Activated CD4-positive, alpha-beta T cell treated with anti-CD3 and anti-CD28 coated beads for 48 hours (primary cell): ENCODE measurements around the gene TNS2.
"Not testable (repeated sequence)": the region's sequence is repeated elsewhere in the genome, so short reads cannot be mapped to it uniquely, and the experiment has no call there.

Experiments
- DNase-seq: peaks from one replicate; pipeline ENCODE4 v3.0.0-alpha.2; 2020

TNS2 gene

DNA sequence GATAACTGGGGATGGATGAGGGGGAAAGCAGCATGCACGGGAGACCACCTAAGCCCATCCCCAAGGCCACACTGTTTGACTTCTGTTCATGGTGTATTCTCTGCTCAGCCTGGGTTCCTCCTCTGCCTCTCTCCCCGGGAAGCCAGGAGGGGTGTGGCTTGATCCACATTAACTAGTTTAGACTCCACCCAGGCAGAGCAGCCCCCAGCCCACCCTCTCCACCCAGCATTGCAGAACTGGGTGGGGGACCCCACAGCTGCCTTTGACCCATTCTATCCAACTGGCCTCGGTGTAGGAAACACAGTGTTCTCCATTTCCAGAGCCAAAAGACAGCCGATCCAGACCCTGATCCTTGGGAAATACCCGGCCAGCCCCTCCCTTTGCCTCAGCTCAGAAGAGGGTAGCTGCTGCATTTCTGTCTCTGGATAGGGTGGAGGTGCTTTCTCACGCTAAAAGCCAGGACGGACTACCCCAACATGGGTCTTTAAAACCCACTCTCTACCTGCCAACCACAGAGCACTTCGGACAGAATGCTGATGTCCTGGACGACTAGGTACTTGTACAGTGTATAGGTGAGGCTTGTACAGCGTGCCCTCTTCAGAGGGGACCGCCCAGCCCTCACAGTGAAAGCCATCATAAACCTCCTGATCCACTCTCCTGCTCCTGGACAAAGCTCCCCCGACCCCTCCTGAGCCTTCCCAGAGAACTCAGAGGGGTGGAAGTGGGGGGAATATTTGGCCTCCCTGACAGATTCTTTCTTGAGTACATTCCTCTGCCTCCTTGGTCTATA lies 20.0 kb downstream of the TNS2 start:
- DNase-seq, result no peak

DNA sequence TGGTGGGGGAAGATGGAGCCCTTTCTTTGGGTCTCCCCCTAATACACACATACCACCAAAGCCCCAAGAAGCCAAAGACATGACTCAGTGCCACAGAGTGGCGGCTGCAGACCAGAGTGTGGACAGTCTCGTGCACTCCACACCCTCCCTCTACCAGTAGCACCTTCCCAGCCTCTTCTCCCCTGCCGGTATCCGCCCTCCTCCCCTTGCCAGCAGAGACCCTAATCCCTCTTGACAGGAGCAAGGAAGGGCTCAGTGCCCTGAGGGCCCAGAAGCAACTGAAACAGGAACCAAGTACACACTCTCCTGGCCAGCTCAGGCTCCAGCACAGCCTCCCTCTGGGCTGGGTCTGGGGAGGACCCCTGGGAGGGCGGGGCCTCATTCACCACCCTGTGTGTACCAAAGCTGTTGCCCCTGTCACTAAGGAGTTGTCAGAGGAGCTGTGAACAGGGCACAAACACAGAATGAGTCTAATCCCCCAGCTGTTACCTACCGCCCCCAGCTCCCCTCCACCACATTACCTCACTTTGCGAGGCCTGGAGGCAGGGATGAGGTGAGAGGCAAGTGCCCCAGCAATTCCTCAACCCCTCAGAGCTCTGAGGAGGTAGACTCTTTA lies 21.1 kb downstream of the TNS2 start:
- DNase-seq, result no peak

GRCh38 chr12:53071591-53072551 lies 22.0 kb downstream of the TNS2 start:
- DNase-seq, result no peak

DNA sequence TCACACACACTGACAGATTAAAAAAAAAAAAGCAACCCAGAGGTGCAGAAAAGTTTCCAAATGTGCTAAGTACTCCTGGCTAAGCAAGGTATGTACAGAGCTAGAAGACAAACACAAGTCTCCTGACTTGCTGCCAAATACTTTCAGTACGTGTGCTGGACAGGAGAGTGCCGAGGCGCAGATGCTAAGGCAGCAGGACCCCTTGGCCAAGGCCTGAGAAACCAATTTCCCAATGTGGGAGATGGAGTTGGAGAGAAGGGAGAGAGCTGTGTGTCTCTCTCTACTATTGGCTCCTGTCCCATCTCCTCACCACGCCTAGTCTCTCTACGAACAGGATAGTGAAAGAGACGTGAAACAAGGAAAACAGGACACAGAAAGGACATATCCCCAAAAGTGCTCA lies 24.0 kb downstream of the TNS2 start:
- DNase-seq, result no peak

GRCh38 chr12:53074283-53074998 lies 24.6 kb downstream of the TNS2 start:
- no peak for DNase-seq

DNA sequence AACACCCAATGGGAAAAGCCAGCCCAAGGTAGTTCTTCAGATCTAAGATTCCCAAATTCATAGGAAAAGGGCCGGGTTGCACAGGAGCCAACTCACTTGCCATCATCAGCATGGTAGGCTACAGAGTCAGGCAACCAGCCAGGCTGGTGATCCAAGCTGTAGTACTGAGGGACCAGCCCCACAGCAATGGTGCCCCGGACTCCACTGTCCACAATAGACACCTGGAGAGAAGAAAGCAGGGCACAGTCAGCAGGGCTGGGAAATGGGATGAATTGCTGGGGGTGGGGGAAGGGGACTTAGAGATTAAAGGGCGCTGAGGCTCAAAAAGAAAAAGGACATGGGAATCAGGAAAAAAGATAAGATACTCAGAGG lies 25.1 kb downstream of the TNS2 start:
- DNase-seq, result no peak

DNA sequence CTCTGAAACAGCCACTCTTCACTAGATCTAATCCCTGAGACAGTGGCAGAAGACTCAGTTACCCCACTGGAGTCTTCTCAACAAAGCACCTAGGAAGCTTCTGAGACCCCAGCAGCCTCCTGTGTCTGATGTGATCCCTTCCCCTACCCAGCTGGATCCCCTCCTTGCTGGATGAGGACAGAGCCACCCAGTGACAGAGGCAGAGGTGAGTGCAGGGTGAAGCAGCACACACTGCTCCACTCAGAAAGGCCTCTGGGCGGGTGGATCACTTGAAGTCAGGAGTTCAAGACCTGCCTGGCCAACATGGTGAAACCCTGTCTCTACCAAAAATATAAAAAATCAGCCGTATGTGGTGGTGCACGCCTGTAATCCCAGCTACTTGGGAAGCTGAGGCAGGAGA lies 26.6 kb downstream of the TNS2 start:
- DNase-seq, result no peak

- DNase-seq, result no peak
These were observed 27.2 kb downstream of the TNS2 start for GRCh38 chr12:53077030-53077429.

GRCh38 chr12:53078425-53079225 lies 28.8 kb downstream of the TNS2 start:
- peak; percentile 67 for DNase-seq

- DNase-seq, result peak; percentile 97
These were observed 29.6 kb downstream of the TNS2 start, which contains the start of gene SPRYD3 for GRCh38 chr12:53079226-53080117. SPRYD3 (minus strand) TSS chr12:53079390; CDS start chr12:53079333, 57 bp downstream.

- no peak for DNase-seq
These were observed 32.8 kb downstream of the TNS2 start for GRCh38 chr12:53082637-53083175.

GRCh38 chr12:53086361-53086760 lies 36.5 kb downstream of the TNS2 start:
- DNase-seq, result no peak

DNA sequence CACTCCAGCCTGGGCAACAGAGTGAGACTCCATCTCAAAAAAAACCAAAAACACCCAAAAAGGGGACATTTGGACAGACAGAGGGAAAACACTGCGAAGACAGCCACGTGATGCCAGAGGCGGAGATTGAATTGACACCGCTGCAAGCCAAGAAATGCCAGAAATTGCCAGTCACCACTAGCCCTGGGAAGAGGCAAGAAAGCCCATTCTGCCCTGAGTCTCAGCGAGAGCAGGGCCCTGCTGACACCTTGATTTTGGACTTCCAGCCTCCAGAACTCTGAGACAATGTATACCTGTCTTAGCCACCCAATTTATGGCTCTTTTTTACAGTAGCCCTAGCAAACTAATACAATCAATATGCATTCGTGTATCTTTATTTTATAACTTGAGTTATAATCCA lies 40.2 kb downstream of the TNS2 start:
- no peak for DNase-seq

DNA sequence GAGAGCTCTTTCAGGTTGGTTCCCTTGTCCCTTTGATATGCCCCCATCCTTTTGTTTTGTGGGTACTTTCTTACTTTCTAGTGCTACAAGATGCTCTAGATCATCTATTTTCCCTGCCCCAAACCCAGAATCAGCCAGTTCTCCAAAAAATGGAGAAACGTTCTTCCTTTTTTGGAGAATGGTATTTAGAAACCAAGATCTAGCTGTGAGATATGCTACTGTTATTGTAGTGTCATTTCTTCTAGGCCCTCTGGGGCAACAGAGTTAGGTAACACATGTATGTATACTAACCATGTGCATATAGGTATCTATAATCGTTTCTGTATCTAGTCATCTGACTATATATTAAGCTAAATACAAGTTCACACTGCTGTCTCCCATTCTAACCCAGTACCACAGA lies 40.7 kb downstream of the TNS2 start:
- no peak for DNase-seq

GRCh38 chr12:53091756-53092155 lies 41.9 kb downstream of the TNS2 start:
- DNase-seq, result no peak

GRCh38 chr12:53093777-53094393 lies 44.0 kb downstream of the TNS2 start:
- DNase-seq, result no peak

- DNase-seq, result no peak
These were observed 44.5 kb downstream of the TNS2 start for GRCh38 chr12:53094394-53094787.

- not testable (repeated sequence) for DNase-seq
These were observed 45.1 kb downstream of the TNS2 start for GRCh38 chr12:53094796-53095595.

DNA sequence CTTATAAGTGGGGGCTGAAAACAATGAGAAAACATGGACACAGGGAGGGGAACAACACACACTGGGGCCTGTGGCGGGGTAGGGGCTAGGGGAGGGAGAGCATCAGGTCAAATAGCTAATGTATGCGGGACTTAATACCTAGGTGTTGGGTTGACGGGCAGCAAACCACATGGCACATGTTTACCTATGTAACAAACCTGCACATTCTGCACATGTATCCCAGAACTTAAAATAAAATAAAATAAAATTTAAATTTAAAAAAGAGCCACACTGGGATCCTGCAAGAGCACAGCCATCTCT lies 45.7 kb downstream of the TNS2 start:
- DNase-seq, result not testable (repeated sequence)
